Left kidney (tissue), 8 donors: ENCODE data around the gene ST8SIA3. TPM values are rescaled to one million over a fixed set of nuclear protein-coding genes. Genes with fewer than 3 reads are reported as not detected.

Source experiments
- DNase-seq: peaks from one replicate; pipeline ENCODE4 v3.0.0-alpha.2; 2013
- long read RNA-seq, 8 donors: transcript quantifications; one replicate each; lab custom pipeline, GENCODE V29; 2026
- polyA plus RNA-seq: library from polyadenylated mRNA; unstranded; fragments of 120-200 nt; gene quantifications from one replicate; pipeline ENCODE4 v1.2.1, GENCODE V29; 2013; ENCODE audit not compliant: insufficient read length

The ST8SIA3 gene
- not detected for polyA plus RNA-seq
- long read RNA-seq, donor 1, result 0 reads
- long read RNA-seq, donor 2, result 0 reads
- long read RNA-seq, donor 3, result 0 reads
- long read RNA-seq, donor 4, result 0 reads
- long read RNA-seq, donor 5, result 0 reads
- long read RNA-seq, donor 6, result 0 reads
- long read RNA-seq, donor 7, result 0 reads
- long read RNA-seq, donor 8, result 0 reads

DNA sequence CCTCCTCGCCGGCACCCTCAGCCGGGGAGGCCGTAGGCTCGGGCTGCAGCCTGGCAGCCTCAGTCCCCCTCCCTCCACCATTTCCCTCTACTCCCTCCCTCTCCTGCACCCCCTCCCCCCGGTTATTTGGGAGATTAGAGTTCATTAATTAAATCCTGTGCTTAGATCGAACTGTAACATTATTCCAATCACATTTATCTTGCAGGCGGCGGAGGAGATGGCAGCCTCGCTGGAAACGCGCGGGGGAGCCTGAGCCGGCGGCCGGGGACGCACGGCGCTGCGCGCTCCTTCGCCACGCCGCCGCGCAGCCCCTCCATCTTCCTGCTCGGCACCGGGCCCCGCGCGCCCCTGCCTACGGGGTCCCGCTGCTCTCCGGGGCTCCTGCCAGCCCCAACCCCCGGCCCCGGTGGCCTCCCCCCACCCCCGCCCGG is at the start of gene ST8SIA3:
Gene ST8SIA3, plus strand, starts transcription at position 287 of the 431 bp plus-strand sequence. CDS start 290 bp downstream, outside the sequence.
- DNase-seq, result no peak

DNA sequence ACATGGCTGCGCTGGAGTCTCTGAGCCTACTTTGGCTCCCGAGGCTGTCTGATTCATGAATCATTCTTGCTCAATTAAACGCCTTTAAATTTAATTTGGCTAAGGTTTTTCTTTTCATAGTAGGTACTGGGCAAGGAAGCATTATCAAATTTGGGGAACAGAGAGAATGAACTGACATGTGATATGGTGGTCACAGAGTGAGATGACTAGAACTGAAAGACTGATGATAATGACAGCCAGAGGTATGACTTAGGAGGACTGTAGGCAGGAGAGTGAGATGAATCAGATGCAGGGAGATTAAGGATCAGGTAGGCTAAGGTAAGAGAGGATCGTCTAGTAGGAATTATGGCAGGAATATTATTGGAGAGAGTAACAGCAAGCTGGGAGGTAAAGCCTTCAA is 40.9 kb upstream of the ST8SIA3 start:
- no peak for DNase-seq

- no peak for DNase-seq
Measured at GRCh38 chr18:57312346-57313144, 39.8 kb upstream of the ST8SIA3 start.

GRCh38 chr18:57320603-57321002 is 31.8 kb upstream of the ST8SIA3 start:
- DNase-seq, result no peak

DNA sequence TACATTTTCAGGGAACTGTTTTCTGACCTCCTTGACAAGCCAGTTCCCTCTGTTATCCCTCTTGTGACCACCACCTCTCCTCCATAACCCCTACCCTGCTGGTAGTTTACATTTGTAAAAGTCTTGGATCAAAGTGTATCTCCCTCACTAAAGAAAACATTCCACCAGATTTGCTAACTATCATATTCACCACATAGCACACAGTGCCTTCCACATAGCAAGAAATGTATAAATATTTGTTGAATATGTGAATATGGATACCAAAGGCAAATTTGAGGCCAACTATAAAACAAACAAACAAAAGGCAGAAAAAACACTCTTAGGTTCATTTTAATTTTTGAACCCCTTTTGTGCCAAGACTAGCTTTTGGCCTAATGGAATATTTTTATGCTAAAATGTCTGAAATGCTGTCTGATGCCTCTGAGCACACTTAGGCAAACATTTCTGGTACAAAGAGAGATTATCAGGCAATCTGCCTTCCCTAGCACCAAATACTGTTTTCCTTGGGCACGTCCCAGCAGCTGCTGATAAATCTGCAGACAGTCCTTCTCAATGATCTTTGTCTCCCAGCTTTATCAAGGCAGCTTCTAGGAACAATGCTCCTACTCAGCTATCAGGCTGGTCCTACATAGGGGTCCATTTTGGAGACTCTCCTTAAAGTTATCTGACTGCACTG is 26.7 kb upstream of the ST8SIA3 start:
- no peak for DNase-seq

DNA sequence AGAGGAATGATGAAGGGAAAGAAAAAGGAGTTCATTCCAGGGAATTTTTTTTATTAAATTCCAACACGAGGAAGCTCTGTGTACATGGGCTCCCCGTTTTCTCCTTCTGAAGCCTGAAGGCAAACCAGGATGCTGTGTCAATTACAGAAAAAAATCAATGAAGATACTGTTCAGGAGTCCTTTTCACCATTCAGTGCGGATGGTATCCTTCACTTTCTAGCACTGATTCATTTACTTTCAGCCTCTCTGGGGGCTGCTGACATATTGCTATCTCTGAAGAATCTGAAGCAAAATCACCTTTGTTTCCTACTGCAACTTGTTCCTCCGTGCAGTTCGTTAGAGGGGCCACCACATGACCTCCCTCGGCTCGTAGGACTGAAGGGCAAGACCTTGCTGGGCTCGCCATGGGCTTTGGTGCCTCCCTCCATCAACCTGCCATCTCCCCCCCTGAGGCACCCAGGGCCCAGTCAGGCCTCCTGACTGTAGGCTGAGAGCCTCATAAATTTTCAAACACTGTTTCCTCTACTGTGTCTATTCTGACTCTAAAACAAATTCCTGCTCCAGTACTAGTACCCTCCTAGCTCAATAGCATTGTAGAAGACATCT is 25.5 kb upstream of the ST8SIA3 start:
- no peak for DNase-seq

- no peak for DNase-seq
Measured at GRCh38 chr18:57328665-57329064, 23.7 kb upstream of the ST8SIA3 start.

- DNase-seq, result no peak
Measured at GRCh38 chr18:57329856-57330255, 22.5 kb upstream of the ST8SIA3 start.

- no peak for DNase-seq
Measured at GRCh38 chr18:57331718-57332117, 20.6 kb upstream of the ST8SIA3 start.

- no peak for DNase-seq
Measured at GRCh38 chr18:57333940-57334339, 18.4 kb upstream of the ST8SIA3 start.

DNA sequence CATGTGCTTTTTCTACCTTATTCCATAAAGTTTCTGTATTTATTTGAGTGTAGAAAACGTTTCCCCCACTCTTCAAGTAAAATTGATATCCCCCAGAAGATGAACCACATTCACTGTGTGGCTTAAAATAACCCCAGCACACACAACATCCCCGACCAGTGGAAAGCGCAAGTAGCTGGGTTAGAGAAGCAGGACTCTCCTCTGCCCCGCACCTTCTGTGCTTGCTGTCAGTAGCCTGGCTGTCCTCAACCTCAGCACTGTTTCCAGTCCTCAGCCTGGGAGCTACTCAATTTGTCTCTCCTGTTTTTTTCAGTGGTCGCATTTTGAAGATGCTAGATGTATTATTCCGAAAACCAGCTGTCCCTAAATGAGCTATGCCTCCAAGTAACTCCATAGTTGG is 18.0 kb upstream of the ST8SIA3 start:
- DNase-seq, result no peak

DNA sequence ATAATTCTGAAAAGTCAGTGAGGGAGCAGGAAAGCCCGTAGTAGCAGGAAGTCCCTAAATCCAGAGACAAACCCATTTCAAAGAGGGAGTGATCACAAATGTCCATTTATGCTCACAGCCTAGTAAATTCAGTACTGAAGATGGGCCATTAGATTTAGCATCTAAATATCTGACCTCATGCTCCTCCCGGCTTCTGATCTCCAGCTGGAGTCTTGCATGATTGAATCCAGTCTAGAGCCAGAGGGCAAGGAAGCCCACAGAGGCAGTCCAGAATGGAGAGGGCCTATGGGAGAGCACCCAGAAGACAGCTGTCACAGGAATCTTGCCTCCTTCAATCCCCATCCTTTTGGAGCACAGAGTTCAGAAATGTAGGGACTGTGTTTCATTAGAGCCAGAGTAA is 16.0 kb upstream of the ST8SIA3 start:
- no peak for DNase-seq

- no peak for DNase-seq
Measured at GRCh38 chr18:57337890-57338289, 14.5 kb upstream of the ST8SIA3 start.

GRCh38 chr18:57343833-57344232 is 8.5 kb upstream of the ST8SIA3 start:
- no peak for DNase-seq

DNA sequence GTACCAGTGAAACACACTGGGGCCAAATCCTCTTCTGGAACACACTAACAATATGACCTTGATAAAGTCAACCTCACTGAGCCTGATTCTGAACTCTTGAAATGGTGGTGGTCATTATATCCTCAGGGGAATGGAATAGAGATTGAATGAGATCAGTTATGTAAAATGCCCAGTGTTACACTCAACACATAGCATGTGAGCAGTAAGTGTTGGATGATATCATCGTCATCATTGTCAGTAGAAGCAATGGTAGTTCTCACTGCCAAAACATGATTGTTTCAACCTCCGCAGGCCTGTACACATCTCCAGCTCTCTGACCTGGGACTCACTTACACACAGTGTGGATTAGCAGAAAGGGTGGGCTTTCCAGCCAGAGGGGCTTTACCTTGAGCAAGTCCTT is 5.5 kb upstream of the ST8SIA3 start:
- DNase-seq, result no peak

DNA sequence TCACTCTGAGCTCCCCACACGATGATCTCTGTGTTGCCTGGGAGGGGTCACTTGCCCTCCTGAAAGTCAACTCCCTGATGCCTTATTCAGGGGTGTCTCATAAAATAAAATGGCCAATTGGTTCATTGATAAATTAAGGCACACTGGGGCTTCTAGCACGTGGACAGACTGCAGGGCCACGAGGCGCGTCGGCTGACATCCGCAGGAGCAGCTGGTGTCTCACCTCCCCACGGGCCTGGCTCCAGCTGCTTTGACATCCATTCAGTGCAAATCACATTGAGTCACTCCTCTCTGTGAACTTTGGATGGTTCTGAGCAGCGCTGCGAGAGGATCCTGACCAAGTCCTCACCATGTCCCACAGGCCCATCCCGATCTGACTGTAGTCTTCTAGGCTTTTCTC is 4.6 kb upstream of the ST8SIA3 start:
- DNase-seq, result no peak

DNA sequence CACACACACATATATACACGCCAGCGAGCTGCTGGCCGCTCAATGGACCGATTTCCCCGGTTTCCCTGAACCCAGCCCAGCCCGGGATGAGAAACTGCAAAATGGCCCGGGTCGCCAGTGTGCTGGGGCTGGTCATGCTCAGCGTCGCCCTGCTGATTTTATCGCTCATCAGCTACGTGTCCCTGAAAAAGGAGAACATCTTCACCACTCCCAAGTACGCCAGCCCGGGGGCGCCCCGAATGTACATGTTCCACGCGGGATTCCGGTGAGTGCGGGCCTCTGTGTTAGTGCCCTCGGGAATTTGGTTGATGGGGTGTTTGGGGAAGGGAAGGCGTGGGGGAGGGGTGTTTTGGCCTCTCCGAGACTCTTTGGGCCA is 392 bp downstream of the ST8SIA3 start:
- DNase-seq, result no peak

DNA sequence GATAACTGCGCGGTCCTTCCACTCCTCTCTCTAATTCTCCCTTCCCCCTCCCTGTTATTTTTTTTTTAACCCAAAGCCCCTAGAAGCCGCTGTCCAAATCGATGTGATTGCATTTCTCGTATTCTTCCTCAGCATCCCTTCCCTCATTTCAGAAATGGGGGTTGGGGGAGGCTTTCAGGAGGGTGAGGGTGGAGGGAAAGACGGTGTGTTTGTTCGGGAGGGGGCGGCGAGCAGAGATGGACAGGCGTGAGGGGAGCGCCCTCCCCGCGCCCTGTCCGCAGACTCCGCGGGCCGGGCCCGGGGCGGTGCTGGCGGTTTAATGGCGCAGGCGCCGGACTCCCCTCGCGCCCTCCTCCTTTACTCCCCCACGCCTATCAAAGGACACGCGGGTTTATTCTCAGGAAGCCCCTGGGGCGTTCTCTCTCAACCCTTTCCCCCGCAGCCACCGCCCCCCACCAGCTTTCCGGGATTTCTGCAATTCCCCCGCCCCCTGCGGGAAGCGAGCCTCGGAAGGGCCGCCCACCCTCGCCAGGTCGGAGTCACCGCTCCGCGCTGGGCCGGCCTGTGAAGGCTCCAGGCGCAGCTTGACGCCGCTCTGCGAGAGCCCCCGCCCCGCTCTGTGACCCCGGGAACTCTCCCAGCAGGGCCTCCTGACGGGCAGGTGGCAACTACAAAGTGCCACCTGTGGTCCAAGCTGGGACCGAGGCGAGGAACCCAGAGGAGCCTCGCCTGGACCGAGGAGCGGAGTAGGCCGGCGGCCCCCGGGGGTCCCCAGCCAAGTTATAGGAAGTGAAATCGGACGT is 981 bp downstream of the ST8SIA3 start:
- no peak for DNase-seq

DNA sequence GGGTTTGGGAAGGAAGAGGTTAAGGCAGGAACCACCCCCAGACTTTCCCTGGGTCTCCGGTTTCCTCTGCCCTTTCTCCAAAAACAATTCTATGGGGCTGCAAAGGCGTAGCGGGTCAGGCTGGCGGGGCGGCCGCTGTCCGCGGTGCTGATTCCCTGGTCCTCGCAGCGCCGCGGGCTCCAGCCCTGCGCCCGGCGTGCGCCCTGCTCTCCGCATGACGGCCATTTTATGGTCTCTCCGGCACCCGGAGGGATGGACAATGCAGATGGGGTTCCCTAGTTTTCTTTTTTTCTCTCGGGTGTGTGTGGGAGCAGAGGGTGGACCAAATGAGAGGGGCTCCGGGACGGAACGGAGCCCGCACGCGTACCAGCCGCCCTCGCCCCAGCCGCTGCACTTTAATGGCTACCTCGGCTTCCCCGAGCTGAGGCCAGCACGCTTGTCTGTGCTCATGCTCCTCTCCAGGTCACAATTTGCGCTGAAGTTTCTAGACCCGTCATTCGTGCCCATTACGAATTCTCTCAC is 1.6 kb downstream of the ST8SIA3 start:
- peak; percentile 65 for DNase-seq

DNA sequence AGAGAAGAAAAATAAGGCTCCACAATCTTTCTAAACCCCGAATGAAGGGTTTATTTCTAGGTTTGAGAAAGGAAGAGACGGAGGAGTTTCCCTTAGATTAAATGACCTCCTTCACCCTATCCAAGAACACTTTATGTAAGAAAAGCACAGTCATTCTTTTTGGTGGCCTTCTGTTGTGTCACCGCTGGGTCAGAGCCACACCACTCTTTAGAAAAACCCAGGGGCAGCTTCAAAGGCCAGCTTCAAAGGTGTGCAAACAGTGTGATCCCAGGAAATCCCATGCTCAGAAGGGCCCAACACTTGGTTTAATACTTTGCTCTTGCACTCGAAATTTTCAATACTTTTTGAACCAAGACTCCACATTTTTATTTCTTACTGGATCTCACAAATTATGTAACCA is 7.1 kb downstream of the ST8SIA3 start:
- no peak for DNase-seq

DNA sequence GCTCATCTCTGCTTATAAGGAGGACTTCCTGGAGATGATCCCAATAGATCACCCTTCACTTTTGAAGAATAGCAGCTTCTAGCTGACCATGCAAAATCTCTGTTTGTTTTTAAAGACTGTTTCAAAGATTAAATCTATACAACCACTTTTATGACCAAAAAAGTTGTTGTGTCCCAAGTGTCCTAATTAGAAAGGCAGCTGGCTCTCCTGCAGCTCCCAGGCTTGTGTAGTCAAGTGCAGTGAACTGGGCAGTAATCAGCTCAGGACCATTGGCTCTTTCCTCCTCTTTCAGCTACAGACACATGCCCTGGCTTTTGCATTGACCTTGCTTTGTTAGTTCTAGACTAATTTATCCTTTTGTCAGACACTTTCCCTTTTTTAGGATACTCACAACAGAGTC is 10.4 kb downstream of the ST8SIA3 start:
- no peak for DNase-seq

- DNase-seq, result no peak
Measured at GRCh38 chr18:57364460-57364859, 12.1 kb downstream of the ST8SIA3 start.
